ENCODE data around the gene AKAP11. TPM values are rescaled to one million over a fixed set of nuclear protein-coding genes. Genes with fewer than 3 reads are reported as not detected.

The AKAP11 gene
- total RNA-seq, 2 experiments from 2014 or later, result 18.0 to 18.4 TPM

DNA sequence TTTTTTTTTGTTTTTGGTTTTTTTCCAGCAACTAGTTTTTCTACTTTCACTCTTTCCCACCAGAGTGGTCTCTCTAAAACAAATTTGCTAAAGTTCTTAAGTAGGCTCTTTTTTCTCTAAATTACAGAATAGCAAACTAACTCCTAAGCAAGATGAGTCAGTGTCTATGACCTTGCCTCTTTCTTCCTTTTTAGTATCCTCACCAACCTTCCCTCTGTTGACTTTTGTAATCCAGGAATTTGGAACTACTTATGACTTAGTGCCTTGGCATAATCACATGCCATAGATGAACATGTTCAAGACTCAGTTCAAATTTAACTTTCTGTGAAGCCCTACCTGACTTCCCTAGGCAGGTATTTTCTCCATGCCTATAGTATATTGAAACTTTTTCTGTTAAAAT is 32.3 kb upstream of the AKAP11 start:
- no peaks in the 10 kb centered on the region for H3K9me3 ChIP-seq (ENCODE audit: control insufficient read depth in 1 of 2, insufficient read depth in 1 of 2, low read length in 2 of 2)
- no peak overlapping the region for H3K4me3 ChIP-seq (ENCODE audit: low read length)
- no peak overlapping the region for H3K4me3 Mint-ChIP-seq
- no peaks in the 10 kb centered on the region for H3K9me3 Mint-ChIP-seq
- H3K27ac ChIP-seq (ENCODE audit: low read depth in 1 of 2, low read length in 2 of 2), result no peak overlapping the region
- TF ChIP-seq CTCF (IDR thresholded peaks at IDR 0.05), result no peak
- intact Hi-C loops (cut with DNase I, micrococcal nuclease), result no loop called here
- H3K4me1 Mint-ChIP-seq (ENCODE audit: low read depth), result no peaks in the 10 kb centered on the region
- H3K27me3 Mint-ChIP-seq, result no peaks in the 10 kb centered on the region
- ChIA-PET POLR2A (no interaction called here), CTCF (no interaction called here)
- ATAC-seq (ENCODE audit: poor library complexity), result no peak
- H3K36me3 ChIP-seq (ENCODE audit: insufficient read depth, low read length), result no peaks in the 10 kb centered on the region
- DNase-seq, result no peak
- no peaks in the 10 kb centered on the region for H3K36me3 Mint-ChIP-seq (ENCODE audit: low read depth)
- no peaks in the 10 kb centered on the region for H3K4me1 ChIP-seq (ENCODE audit: insufficient read depth, low read length)
- H3K27me3 ChIP-seq (ENCODE audit: control insufficient read depth in 1 of 2, insufficient read depth in 2 of 2, low read length in 2 of 2), result no peaks in the 10 kb centered on the region
- no peak overlapping the region for H3K27ac Mint-ChIP-seq

- CTCF ChIA-PET, result no interaction called here
- H3K36me3 Mint-ChIP-seq (ENCODE audit: low read depth), result no peaks in the 10 kb centered on the region
These were observed 25.4 kb upstream of the AKAP11 start for GRCh38 chr13:42246541-42246940.

DNA sequence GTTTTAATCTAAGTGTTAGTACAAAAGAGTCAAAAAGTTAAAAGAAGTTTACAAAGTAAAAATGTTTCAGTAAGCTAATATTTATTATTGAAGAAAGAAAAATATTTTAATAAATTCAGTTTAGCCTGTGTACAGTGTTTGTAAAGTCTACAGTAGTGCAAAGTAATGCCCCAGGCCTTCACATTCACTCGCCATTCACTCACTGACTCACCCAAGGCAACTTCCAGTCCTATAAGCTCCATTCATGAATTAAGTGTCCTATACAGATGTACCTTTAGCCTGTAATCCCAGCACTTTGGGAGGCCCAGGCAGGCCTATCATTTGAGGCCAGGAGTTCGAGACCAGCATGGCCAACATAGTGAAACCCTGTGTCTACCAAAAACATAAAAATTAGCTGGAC is 24.1 kb upstream of the AKAP11 start:
- CTCF ChIA-PET, result no interaction called here

More at GRCh38 chr13:42246541-42246940, 25.4 kb upstream of the AKAP11 start:
- POLR2A ChIA-PET, result no interaction called here
- intact Hi-C loops (cut with DNase I, micrococcal nuclease), result no loop called here
- Histone ChIP-seq H3K27me3 (ENCODE audit: control insufficient read depth in 1 of 2, insufficient read depth in 2 of 2, low read length in 2 of 2) (no peaks in the 10 kb centered on the region), H3K36me3 (ENCODE audit: insufficient read depth, low read length) (no peaks in the 10 kb centered on the region), H3K4me1 (ENCODE audit: insufficient read depth, low read length) (no peaks in the 10 kb centered on the region), H3K27ac (ENCODE audit: low read depth in 1 of 2, low read length in 2 of 2) (no peak overlapping the region), H3K4me3 (ENCODE audit: low read length) (no peak overlapping the region), H3K9me3 (ENCODE audit: control insufficient read depth in 1 of 2, insufficient read depth in 1 of 2, low read length in 2 of 2) (no peaks in the 10 kb centered on the region)
- DNase-seq, result no peak
- Mint-ChIP-seq H3K9me3 (no peaks in the 10 kb centered on the region), H3K27ac (no peak overlapping the region), H3K4me3 (no peak overlapping the region), H3K4me1 (ENCODE audit: low read depth) (no peaks in the 10 kb centered on the region), H3K27me3 (peaks cover 3% of the 10 kb centered on the region)
- no peak for ATAC-seq (ENCODE audit: poor library complexity)
- TF ChIP-seq CTCF (IDR thresholded peaks at IDR 0.05), result no peak

More for the DNA sequence above, 24.1 kb upstream of the AKAP11 start:
- no peak for ATAC-seq (ENCODE audit: poor library complexity)
- H3K27me3 ChIP-seq (ENCODE audit: control insufficient read depth in 1 of 2, insufficient read depth in 2 of 2, low read length in 2 of 2), result no peaks in the 10 kb centered on the region
- peaks cover 4% of the 10 kb centered on the region for H3K27me3 Mint-ChIP-seq
- DNase-seq, result no peak
- H3K36me3 Mint-ChIP-seq (ENCODE audit: low read depth), result no peaks in the 10 kb centered on the region
- intact Hi-C loops (cut with DNase I, micrococcal nuclease), result no loop called here
- H3K4me3 ChIP-seq (ENCODE audit: low read length), result no peak overlapping the region
- no peak overlapping the region for H3K27ac Mint-ChIP-seq
- H3K27ac ChIP-seq (ENCODE audit: low read depth in 1 of 2, low read length in 2 of 2), result no peak overlapping the region
- no peak for TF ChIP-seq CTCF (IDR thresholded peaks at IDR 0.05)
- no peaks in the 10 kb centered on the region for H3K4me1 ChIP-seq (ENCODE audit: insufficient read depth, low read length)
- no peaks in the 10 kb centered on the region for H3K9me3 ChIP-seq (ENCODE audit: control insufficient read depth in 1 of 2, insufficient read depth in 1 of 2, low read length in 2 of 2)
- POLR2A ChIA-PET, result interaction anchor here (0.6 to 1.0 kb wide), 2 partner anchors 11 to 30 kb away, joined by 3 read pairs; no protein-coding TSS in a partner anchor
- H3K9me3 Mint-ChIP-seq, result no peaks in the 10 kb centered on the region
- no peak overlapping the region for H3K4me3 Mint-ChIP-seq
- H3K4me1 Mint-ChIP-seq (ENCODE audit: low read depth), result no peaks in the 10 kb centered on the region
- no peaks in the 10 kb centered on the region for H3K36me3 ChIP-seq (ENCODE audit: insufficient read depth, low read length)

Measured in CD4-positive, alpha-beta T cell (primary cell).